ENCODE measurements around the gene DIPK1B.
"Not testable (repeated sequence)": the region's sequence is repeated elsewhere in the genome, so short reads cannot be mapped to it uniquely, and the experiment has no call there.

The DIPK1B gene

DNA sequence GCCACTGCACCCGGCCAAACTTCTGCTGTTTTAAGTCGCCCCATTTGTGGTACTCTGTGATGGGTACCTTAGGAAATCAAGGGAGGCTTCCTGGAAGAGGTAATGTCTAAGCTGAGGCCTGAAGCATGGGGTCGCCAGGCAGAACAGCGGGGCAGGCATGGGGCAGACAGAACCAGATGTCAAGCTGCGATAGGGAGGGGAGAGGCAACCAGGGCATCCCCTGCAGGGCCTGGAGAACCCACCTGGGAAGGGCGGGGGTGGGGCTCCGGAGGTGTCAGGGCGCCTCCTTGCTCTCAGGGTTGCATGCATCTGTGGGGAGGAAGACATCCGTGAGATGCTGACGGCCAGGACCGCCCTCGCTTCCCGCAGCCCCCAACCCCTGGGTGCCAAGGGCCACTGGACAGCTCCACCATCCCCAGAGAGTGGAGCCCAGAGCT lies 49.2 kb downstream of the DIPK1B start:
- TF ChIP-seq, protein P1, sequence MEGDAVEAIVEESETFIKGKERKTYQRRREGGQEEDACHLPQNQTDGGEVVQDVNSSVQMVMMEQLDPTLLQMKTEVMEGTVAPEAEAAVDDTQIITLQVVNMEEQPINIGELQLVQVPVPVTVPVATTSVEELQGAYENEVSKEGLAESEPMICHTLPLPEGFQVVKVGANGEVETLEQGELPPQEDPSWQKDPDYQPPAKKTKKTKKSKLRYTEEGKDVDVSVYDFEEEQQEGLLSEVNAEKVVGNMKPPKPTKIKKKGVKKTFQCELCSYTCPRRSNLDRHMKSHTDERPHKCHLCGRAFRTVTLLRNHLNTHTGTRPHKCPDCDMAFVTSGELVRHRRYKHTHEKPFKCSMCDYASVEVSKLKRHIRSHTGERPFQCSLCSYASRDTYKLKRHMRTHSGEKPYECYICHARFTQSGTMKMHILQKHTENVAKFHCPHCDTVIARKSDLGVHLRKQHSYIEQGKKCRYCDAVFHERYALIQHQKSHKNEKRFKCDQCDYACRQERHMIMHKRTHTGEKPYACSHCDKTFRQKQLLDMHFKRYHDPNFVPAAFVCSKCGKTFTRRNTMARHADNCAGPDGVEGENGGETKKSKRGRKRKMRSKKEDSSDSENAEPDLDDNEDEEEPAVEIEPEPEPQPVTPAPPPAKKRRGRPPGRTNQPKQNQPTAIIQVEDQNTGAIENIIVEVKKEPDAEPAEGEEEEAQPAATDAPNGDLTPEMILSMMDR (IDR thresholded peaks at IDR 0.05; ENCODE audit: control insufficient read depth, insufficient read depth, low read depth, low read length, missing control alignments): no peak
- DNase-seq (ENCODE audit: low read depth): no peak
- no peak overlapping the region for H3K4me3 ChIP-seq (ENCODE audit: control insufficient read depth, low read depth, low read length)

DNA sequence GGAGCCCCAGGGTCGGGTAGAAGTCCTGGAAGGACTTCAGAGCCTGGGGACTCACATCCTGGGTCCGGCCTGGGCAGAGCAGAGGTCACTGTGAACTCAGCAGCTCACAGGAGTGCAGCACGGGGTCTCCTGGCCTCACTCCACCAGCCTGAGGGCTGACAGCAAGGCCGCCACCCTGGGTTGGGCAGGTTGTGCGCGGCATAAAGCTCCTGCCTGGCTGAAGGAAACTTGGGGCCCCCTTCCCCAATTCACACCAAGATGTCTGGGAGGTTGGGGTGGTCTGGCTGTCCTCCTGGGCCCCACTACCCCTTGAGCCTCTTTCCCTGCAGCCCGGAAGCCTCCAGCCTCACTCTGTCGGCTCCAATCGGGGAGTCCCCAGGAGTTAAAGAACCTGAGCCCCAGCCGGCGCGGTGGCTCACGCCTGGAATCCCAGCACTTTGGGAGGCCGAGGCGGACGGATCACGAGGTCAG lies 49.9 kb downstream of the DIPK1B start:
- TF ChIP-seq, protein P1 (IDR thresholded peaks at IDR 0.05; ENCODE audit: control insufficient read depth, insufficient read depth, low read depth, low read length, missing control alignments): no peak
- H3K4me3 ChIP-seq (ENCODE audit: control insufficient read depth, low read depth, low read length): no peak overlapping the region
- no peak for DNase-seq (ENCODE audit: low read depth)

DNA sequence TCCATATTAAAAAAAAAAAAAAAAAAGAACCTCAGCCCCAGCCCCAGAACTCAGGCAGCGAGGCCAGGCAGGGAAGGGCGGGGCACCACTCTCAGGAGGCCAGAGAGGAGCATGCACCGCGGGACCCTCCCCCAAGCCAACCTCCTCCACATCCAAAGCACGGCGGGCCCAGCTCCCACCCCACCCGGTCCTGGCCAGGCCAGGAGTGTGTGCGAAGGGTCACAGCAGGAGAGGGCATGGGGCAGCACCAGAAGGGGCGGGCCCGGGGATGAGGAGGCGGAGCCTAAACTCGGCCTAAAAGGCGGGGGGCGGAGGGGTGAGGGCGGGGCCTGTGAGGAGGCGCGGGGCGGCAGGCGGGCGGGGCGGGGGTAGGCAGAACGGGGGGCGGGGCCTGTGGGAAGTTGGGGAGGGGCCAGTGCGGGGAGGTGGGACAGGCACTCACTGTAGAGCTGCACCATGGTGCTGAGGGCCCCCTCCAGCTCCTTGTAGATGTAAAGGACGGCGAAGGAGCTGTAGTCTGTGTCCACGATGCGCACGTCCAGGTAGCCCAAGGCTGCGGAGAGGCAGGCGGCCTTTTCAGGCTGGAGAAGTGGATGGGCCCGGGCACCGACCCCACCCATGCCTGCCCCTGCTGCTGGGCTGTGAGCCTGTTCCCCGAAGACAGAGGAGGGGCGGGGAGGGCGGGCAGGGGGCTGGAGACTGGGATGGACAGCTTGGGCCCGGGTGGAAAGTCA lies 50.7 kb downstream of the DIPK1B start:
- no peak overlapping the region for H3K4me3 ChIP-seq (ENCODE audit: control insufficient read depth, low read depth, low read length)
- TF ChIP-seq, protein P1 (IDR thresholded peaks at IDR 0.05; ENCODE audit: control insufficient read depth, insufficient read depth, low read depth, low read length, missing control alignments): no peak
- DNase-seq (ENCODE audit: low read depth): no peak

DNA sequence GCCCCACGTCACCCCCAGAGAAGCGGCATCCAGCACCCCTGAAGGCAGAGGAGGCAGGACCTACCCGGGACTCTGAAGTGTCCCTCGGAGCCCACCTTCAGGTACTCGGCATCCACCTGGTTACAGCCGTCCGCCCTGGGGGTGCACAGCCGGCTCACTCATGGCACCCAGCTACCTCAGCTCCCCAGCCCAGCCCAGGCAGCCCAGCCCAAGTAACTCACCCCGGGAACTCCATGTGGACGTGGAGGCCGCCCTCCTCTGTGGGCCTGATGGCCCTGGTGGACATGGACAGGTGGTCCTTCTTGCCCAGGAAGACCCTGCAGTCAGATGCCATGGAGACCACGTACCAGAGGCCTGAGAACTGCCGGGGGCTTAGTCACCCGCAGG lies 51.3 kb downstream of the DIPK1B start:
- no peak for DNase-seq (ENCODE audit: low read depth)
- H3K4me3 ChIP-seq (ENCODE audit: control insufficient read depth, low read depth, low read length): no peak overlapping the region
- TF ChIP-seq, protein P1 (IDR thresholded peaks at IDR 0.05; ENCODE audit: control insufficient read depth, insufficient read depth, low read depth, low read length, missing control alignments): no peak

DNA sequence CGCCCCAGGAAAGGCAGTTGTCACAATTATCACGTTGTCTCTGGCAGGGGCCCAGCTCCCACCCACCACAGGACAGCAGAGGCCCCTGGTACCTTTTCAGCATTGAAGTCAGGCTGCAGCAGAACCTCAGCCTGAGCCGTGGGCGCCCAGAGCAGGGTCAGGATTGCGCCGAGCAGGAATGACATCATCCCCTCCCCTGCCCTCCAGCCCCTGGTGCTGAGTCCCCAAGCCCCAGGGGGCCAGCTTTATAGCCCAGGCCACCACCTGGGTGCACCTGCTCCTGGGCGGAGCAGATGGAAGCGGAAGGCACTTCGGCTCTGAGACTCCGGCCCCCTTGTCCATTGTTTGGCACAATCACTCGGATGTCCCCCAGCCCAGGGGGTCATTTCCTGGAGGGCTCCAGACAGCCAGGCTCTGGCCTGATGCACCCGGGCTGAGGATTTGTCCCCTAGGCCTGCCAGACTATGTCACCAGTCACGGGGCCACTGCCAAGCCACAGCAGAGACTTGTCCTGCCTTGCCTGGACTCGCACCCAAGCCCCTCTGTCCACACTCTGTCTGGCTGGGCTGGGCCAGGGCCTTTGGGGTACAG lies 52.0 kb downstream of the DIPK1B start, which contains the start of gene LCN15:
TSS of gene LCN15 (minus strand) at position 218 of the 591 bp plus-strand sequence. CDS start at position 188, 30 bp downstream.
- DNase-seq (ENCODE audit: low read depth): no peak
- no peak within 1 kb of the TSS for H3K4me3 ChIP-seq (ENCODE audit: control insufficient read depth, low read depth, low read length)
- TF ChIP-seq, protein P1 (IDR thresholded peaks at IDR 0.05; ENCODE audit: control insufficient read depth, insufficient read depth, low read depth, low read length, missing control alignments): no peak

DNA sequence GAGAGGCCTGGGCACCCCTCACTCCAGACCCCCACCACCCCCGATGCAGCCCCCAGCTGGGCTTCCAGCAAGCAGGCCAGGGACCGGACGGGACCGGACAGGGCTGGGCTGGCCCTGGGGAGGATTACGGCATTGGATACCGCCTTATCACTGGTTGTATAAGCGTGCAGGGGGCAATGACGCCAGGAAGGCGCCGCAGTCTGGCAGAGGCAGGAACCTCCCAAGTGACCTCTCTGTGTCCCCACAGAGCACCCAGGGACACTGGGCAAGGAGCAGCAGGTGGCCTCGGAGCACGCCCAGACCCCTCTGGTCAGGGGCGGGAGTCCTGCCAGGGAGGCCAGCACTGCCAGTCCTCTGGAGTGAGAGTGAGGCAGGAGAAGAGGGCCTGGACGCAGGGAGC lies 52.7 kb downstream of the DIPK1B start:
- TF ChIP-seq, protein P1 (IDR thresholded peaks at IDR 0.05; ENCODE audit: control insufficient read depth, insufficient read depth, low read depth, low read length, missing control alignments): no peak
- H3K4me3 ChIP-seq (ENCODE audit: control insufficient read depth, low read depth, low read length): no peak overlapping the region
- no peak for DNase-seq (ENCODE audit: low read depth)

DNA sequence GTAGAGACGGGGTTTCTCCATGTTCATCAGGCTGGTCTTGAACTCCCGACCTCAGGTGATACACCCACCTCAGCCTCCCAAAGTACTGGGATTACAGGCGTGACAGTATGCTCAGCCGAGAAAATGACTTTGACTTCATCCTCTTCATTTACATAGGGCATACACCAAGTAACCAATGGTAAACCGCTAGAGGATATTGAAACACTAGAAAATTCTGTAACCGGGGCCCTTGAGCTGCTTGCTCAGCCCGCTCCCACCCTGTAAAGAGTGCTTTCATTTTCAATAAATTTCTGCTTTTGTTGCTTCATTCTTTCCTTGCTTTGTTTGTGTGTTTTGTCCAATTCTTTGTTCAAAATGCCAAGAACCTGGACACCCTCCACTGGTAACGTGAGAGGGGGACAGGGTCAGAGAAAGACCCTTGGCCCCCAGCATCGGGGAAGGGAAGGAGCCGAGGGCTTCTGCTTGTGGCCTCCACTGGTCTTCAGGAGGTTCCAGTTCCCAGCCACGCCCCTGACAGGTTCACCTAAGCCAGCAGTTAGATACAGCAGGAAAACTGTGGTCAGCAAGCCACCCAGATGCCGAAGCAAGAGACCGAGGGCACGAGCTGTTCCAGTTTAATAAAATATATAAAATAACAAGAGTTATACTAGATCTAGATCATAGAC lies 53.5 kb downstream of the DIPK1B start:
- H3K4me3 ChIP-seq (ENCODE audit: control insufficient read depth, low read depth, low read length); DNase-seq (ENCODE audit: low read depth): not testable (repeated sequence)
